HepG2 (cell line): ENCODE data around the gene GGA1. TPM values are rescaled to one million over a fixed set of nuclear protein-coding genes. Genes with fewer than 3 reads are reported as not detected.

Experiments
- ATRX ChIP-seq: sonication (generic); formaldehyde crosslinking; IDR thresholded peaks from 2 replicates; pipeline ENCODE4 v1.4.0; 2020; ENCODE audit warnings: missing genetic modification reagents, borderline replicate concordance
- BRF2 ChIP-seq: sonication (generic); formaldehyde crosslinking; IDR thresholded peaks from 2 replicates; pipeline ENCODE4 v1.8.1; 2022; ENCODE audit warnings: mild to moderate bottlenecking, missing genetic modification reagents
- CSRNP1 ChIP-seq: sonication (generic); formaldehyde crosslinking; IDR thresholded peaks from 2 replicates; pipeline ENCODE4 v1.8.1; 2023; ENCODE audit warnings: mild to moderate bottlenecking, missing genetic modification reagents
- FOXC1 ChIP-seq: sonication (generic); formaldehyde crosslinking; IDR thresholded peaks from 2 replicates; pipeline ENCODE4 v1.8.0; 2022; ENCODE audit warnings: mild to moderate bottlenecking, missing genetic modification reagents, borderline replicate concordance
- GABPB1 ChIP-seq: IDR thresholded peaks from 2 replicates; pipeline ENCODE4 v1.6.1; 2016; ENCODE audit warnings: mild to moderate bottlenecking, missing genetic modification reagents, moderate library complexity, missing compliant biosample characterization
- KAT2B ChIP-seq: fragments of 150-350 bp; IDR thresholded peaks from 2 replicates; pipeline ENCODE4 v1.6.1; 2014; ENCODE audit warnings: low read depth, low read length, borderline replicate concordance
- KAT7 ChIP-seq: IDR thresholded peaks from 2 replicates; pipeline ENCODE4 v1.6.1; 2018; ENCODE audit warnings: borderline replicate concordance, missing compliant biosample characterization
- MLX ChIP-seq: IDR thresholded peaks from 2 replicates; pipeline ENCODE4 v1.6.1; 2016
- RNF219 ChIP-seq: sonication (generic); formaldehyde crosslinking; IDR thresholded peaks from 2 replicates; pipeline ENCODE4 v1.5.0; 2020; ENCODE audit warnings: mild to moderate bottlenecking, missing genetic modification reagents
- SALL2 ChIP-seq: sonication (generic); formaldehyde crosslinking; IDR thresholded peaks from 2 replicates; pipeline ENCODE4 v1.8.1; 2023; ENCODE audit warnings: mild to moderate bottlenecking, missing genetic modification reagents, inconsistent platforms
- SMYD3 ChIP-seq: sonication (generic); formaldehyde crosslinking; IDR thresholded peaks from 2 replicates; pipeline ENCODE4 v1.8.1; 2023; ENCODE audit warnings: mild to moderate bottlenecking, missing genetic modification reagents
- TBX2 ChIP-seq: sonication (generic); formaldehyde crosslinking; IDR thresholded peaks from 2 replicates; pipeline ENCODE4 v1.5.0; 2020; ENCODE audit warnings: missing genetic modification reagents, mild to moderate bottlenecking, borderline replicate concordance
- WIZ ChIP-seq: sonication (generic); formaldehyde crosslinking; IDR thresholded peaks from 2 replicates; pipeline ENCODE4 v1.5.1; 2020; ENCODE audit warnings: mild to moderate bottlenecking, missing genetic modification reagents
- ZBTB46 ChIP-seq: sonication (generic); formaldehyde crosslinking; IDR thresholded peaks from 2 replicates; pipeline ENCODE4 v1.4.0; 2020; ENCODE audit warnings: mild to moderate bottlenecking, missing genetic modification reagents, borderline replicate concordance
- ZNF468 ChIP-seq: sonication (generic); formaldehyde crosslinking; IDR thresholded peaks from 2 replicates; pipeline ENCODE4 v1.8.0; 2022; ENCODE audit warnings: mild to moderate bottlenecking, moderate library complexity, missing genetic modification reagents
- ZNF577 ChIP-seq: sonication (generic); formaldehyde crosslinking; IDR thresholded peaks from 2 replicates; pipeline ENCODE4 v1.4.0; 2020; ENCODE audit warnings: mild to moderate bottlenecking, low read depth, missing genetic modification reagents, borderline replicate concordance
- ZNF678 ChIP-seq: sonication (generic); formaldehyde crosslinking; IDR thresholded peaks from 2 replicates; pipeline ENCODE4 v1.4.0; 2020; ENCODE audit warnings: mild to moderate bottlenecking, missing genetic modification reagents
- ZNF772 ChIP-seq: sonication (generic); formaldehyde crosslinking; IDR thresholded peaks from 2 replicates; pipeline ENCODE4 v1.5.0; 2020; ENCODE audit warnings: mild to moderate bottlenecking, missing genetic modification reagents
- polyA plus RNA-seq, 8 experiments: library from polyadenylated mRNA; depleted of rRNA in 3 of 8; stranded (reverse) in 7 of 8; unstranded in 1 of 8; fragments of >200 nt; fragmentation: Illumina TruSeq in 4 of 8; extraction: Trizol in 4 of 8; gene quantifications; 2 replicates each; pipeline versions ENCODE4 v1.2.1 to v1.2.3, GENCODE V29; 2011 to 2016; ENCODE audit warnings: low read depth in 4 of 8, missing spikeins in 1 of 8, mixed read lengths in 1 of 8; ENCODE audit not compliant: insufficient read depth in 1 of 8
- total RNA-seq, 5 experiments: library from RNA; depleted of rRNA; stranded (reverse); fragments of >200 nt; fragmentation: Illumina TruSeq; extraction: Trizol; gene quantifications; 2 replicates each; pipeline ENCODE4 v1.2.3, GENCODE V29; 2016; ENCODE audit warnings: low read depth in 1 of 5

The GGA1 gene
- total and polyA plus RNA-seq, 2 of the 13 experiments (the other 11 are each of a cell fraction or from before 2014, with no cell fraction given): 29.1 to 87.2 TPM

- TF ChIP-seq ZBTB46 (CRISPR knock-in tag) (no peak), ZNF577 (CRISPR knock-in tag) (no peak), ATRX (CRISPR knock-in tag) (no peak), ZNF678 (CRISPR knock-in tag) (no peak), RNF219 (CRISPR knock-in tag) (no peak), FOXC1 (peak; percentile 58; the same call in 1 of the 2 replicates), CSRNP1 (CRISPR knock-in tag) (no peak), SMYD3 (CRISPR knock-in tag) (no peak), BRF2 (CRISPR knock-in tag) (no peak), SALL2 (no peak), MLX (CRISPR knock-in tag) (no peak), TBX2 (CRISPR knock-in tag) (peak; percentile 58; the same call in 1 of the 2 replicates), ZNF468 (CRISPR knock-in tag) (no peak), KAT7 (CRISPR knock-in tag) (no peak), WIZ (CRISPR knock-in tag) (no peak), ZNF772 (CRISPR knock-in tag) (no peak), KAT2B (no peak), GABPB1 (peak; percentile 77; the same call in 1 of the 2 replicates)
Measured at GRCh38 chr22:37607010-37607934, 1.4 kb upstream of the GGA1 start (continued).
